Measurements from ENCODE around the gene CACNG5. TPM values are rescaled to one million over a fixed set of nuclear protein-coding genes. Genes with fewer than 3 reads are reported as not detected.

The CACNG5 gene
- polyA plus RNA-seq, 4 donors: 0.06 TPM; not detected in 3

DNA sequence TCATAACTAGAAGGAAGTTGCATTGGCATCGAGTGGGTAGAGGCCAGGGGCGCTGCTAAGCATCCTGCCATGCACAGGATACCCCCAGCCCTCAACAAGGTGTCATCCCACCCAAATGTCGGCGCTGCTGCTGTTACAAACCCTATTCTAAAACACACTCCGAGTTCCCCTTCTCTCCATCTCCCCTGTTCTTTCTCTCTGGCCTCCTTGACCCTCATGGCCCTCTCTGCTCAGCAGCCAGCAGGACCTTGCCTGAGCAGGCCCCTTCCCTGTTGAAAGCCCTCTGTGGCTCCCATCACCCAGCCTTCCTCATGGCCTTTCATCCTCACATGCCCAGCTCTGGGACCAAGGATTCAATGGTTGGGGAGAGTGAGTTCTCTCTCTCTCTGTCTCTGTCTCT is 22.3 kb upstream of the CACNG5 start:
- H3K4me1 ChIP-seq (ENCODE audit: control insufficient read depth in 3 of 3, insufficient read depth in 2 of 3, low read depth in 1 of 3, low read length in 2 of 3): no peaks in the 10 kb centered on the region
- no peaks in the 10 kb centered on the region for H3K9me3 ChIP-seq (ENCODE audit: control insufficient read depth in 2 of 2, insufficient read depth in 1 of 2, low read depth in 1 of 2, low read length in 1 of 2)
- FAIRE-seq (no peak), DNase-seq (no peak)
- H3K27me3 ChIP-seq (ENCODE audit: control insufficient read depth in 3 of 3, insufficient read depth in 3 of 3, low read length in 3 of 3): no peaks in the 10 kb centered on the region
- 88 to 89% (median 89%) methylated on average over 5 of the region's 5 CpGs for WGBS, 3 donors
- H3K27ac ChIP-seq (ENCODE audit: low read depth in 1 of 3, low read length in 2 of 3): no peak overlapping the region
- H3K36me3 ChIP-seq (ENCODE audit: control insufficient read depth in 3 of 3, insufficient read depth in 2 of 3, low read depth in 1 of 3, low read length in 3 of 3): no peaks in the 10 kb centered on the region
- H3K4me3 ChIP-seq (ENCODE audit: low read depth in 1 of 3, low read length in 3 of 3): no peak overlapping the region

DNA sequence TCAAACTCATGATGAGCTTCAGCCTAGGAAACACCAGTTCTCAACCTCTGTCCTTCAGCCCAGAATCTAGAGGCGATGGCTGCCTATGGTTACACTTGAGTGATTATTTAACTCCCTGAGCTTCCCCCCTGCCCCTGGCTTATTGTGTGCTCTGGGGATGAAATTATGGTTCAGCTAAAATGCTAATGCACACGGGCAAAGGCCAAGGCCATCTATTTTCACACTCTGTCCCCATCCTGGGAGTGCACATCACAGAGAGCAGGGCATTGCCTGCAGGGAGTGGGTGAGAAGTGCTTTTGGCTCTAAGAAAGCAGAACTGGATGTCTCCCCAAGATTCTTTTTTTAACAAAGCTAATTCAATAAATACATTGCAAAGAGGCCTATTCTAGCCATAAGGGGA is 21.6 kb upstream of the CACNG5 start:
- H3K27me3 ChIP-seq (ENCODE audit: control insufficient read depth in 3 of 3, insufficient read depth in 3 of 3, low read length in 3 of 3): peaks cover 0 to 1% (median 0%) of the 10 kb centered on the region in 3 donors
- H3K9me3 ChIP-seq (ENCODE audit: control insufficient read depth in 2 of 2, insufficient read depth in 1 of 2, low read depth in 1 of 2, low read length in 1 of 2): peaks cover 0 to 3% of the 10 kb centered on the region in 2 donors
- no peak for DNase-seq
- no peaks in the 10 kb centered on the region for H3K4me1 ChIP-seq (ENCODE audit: control insufficient read depth in 3 of 3, insufficient read depth in 2 of 3, low read depth in 1 of 3, low read length in 2 of 3)
- H3K27ac ChIP-seq (ENCODE audit: low read depth in 1 of 3, low read length in 2 of 3): no peak overlapping the region
- FAIRE-seq: no peak
- WGBS, 3 donors: 28 to 49% (median 48%) methylated on average over 2 of the region's 2 CpGs
- no peaks in the 10 kb centered on the region for H3K36me3 ChIP-seq (ENCODE audit: control insufficient read depth in 3 of 3, insufficient read depth in 2 of 3, low read depth in 1 of 3, low read length in 3 of 3)
- no peak overlapping the region for H3K4me3 ChIP-seq (ENCODE audit: low read depth in 1 of 3, low read length in 3 of 3)

- Histone ChIP-seq H3K36me3 (ENCODE audit: control insufficient read depth in 3 of 3, insufficient read depth in 2 of 3, low read depth in 1 of 3, low read length in 3 of 3) (no peaks in the 10 kb centered on the region), H3K27ac (ENCODE audit: low read depth in 1 of 3, low read length in 2 of 3) (no peak overlapping the region), H3K4me1 (ENCODE audit: control insufficient read depth in 3 of 3, insufficient read depth in 2 of 3, low read depth in 1 of 3, low read length in 2 of 3) (no peaks in the 10 kb centered on the region), H3K27me3 (ENCODE audit: control insufficient read depth in 3 of 3, insufficient read depth in 3 of 3, low read length in 3 of 3) (peaks cover 0 to 3% (median 0%) of the 10 kb centered on the region in 3 donors), H3K4me3 (ENCODE audit: low read depth in 1 of 3, low read length in 3 of 3) (no peak overlapping the region), H3K9me3 (ENCODE audit: control insufficient read depth in 2 of 2, insufficient read depth in 1 of 2, low read depth in 1 of 2, low read length in 1 of 2) (peaks cover 0 to 5% of the 10 kb centered on the region in 2 donors)
- no peak for FAIRE-seq
- WGBS, 3 donors: 90 to 96% (median 93%) methylated on average over 6 of the region's 6 CpGs
- no peak for DNase-seq
Measured at GRCh38 chr17:66814026-66814425, 20.9 kb upstream of the CACNG5 start.

DNA sequence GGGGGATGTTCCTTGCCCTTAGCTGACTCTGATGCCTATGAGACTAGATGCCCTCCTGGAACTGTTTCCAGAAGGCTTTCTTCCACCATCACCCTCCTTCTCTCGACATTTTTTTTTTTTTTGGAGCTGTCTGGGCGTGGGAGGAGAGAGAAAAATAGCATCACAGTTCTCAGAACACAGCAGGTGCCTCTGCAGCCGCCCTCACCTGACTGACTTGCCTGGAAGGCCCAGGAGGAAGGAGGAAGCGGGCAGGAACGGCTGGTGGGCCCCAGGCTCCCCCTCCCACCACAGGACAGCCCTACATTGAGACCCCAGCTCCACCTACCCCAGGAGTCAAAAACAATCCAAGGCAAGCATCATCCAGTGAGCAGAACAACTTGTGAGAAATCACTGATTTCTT is 20.3 kb upstream of the CACNG5 start:
- Histone ChIP-seq H3K27ac (ENCODE audit: low read depth in 1 of 3, low read length in 2 of 3) (no peak overlapping the region), H3K9me3 (ENCODE audit: control insufficient read depth in 2 of 2, insufficient read depth in 1 of 2, low read depth in 1 of 2, low read length in 1 of 2) (peaks cover 0 to 5% of the 10 kb centered on the region in 2 donors), H3K4me3 (ENCODE audit: low read depth in 1 of 3, low read length in 3 of 3) (no peak overlapping the region), H3K27me3 (ENCODE audit: control insufficient read depth in 3 of 3, insufficient read depth in 3 of 3, low read length in 3 of 3) (peaks cover 0 to 3% (median 0%) of the 10 kb centered on the region in 3 donors), H3K4me1 (ENCODE audit: control insufficient read depth in 3 of 3, insufficient read depth in 2 of 3, low read depth in 1 of 3, low read length in 2 of 3) (no peaks in the 10 kb centered on the region), H3K36me3 (ENCODE audit: control insufficient read depth in 3 of 3, insufficient read depth in 2 of 3, low read depth in 1 of 3, low read length in 3 of 3) (no peaks in the 10 kb centered on the region)
- DNase-seq: no peak
- no peak for FAIRE-seq
- 33 to 43% (median 40%) methylated on average over 5 of the region's 5 CpGs for WGBS, 3 donors

GRCh38 chr17:66817750-66818149 is 17.2 kb upstream of the CACNG5 start:
- WGBS, 3 donors: 92 to 100% (median 95%) methylated on average over 1 of the region's 1 CpG
- H3K4me1 ChIP-seq (ENCODE audit: control insufficient read depth in 3 of 3, insufficient read depth in 2 of 3, low read depth in 1 of 3, low read length in 2 of 3): no peaks in the 10 kb centered on the region
- H3K9me3 ChIP-seq (ENCODE audit: control insufficient read depth in 2 of 2, insufficient read depth in 1 of 2, low read depth in 1 of 2, low read length in 1 of 2): peaks cover 0 to 5% of the 10 kb centered on the region in 2 donors
- no peak overlapping the region for H3K27ac ChIP-seq (ENCODE audit: low read depth in 1 of 3, low read length in 2 of 3)
- FAIRE-seq (no peak), DNase-seq (no peak)
- H3K27me3 ChIP-seq (ENCODE audit: control insufficient read depth in 3 of 3, insufficient read depth in 3 of 3, low read length in 3 of 3): peaks cover 0 to 3% (median 0%) of the 10 kb centered on the region in 3 donors
- no peak overlapping the region for H3K4me3 ChIP-seq (ENCODE audit: low read depth in 1 of 3, low read length in 3 of 3)
- no peaks in the 10 kb centered on the region for H3K36me3 ChIP-seq (ENCODE audit: control insufficient read depth in 3 of 3, insufficient read depth in 2 of 3, low read depth in 1 of 3, low read length in 3 of 3)

GRCh38 chr17:66819466-66819865 is 15.5 kb upstream of the CACNG5 start:
- H3K27me3 ChIP-seq (ENCODE audit: control insufficient read depth in 3 of 3, insufficient read depth in 3 of 3, low read length in 3 of 3): peaks cover 0 to 3% (median 0%) of the 10 kb centered on the region in 3 donors
- 84 to 95% (median 87%) methylated on average over 6 of the region's 6 CpGs for WGBS, 3 donors
- FAIRE-seq (no peak), DNase-seq (no peak)
- no peaks in the 10 kb centered on the region for H3K36me3 ChIP-seq (ENCODE audit: control insufficient read depth in 3 of 3, insufficient read depth in 2 of 3, low read depth in 1 of 3, low read length in 3 of 3)
- H3K4me3 ChIP-seq (ENCODE audit: low read depth in 1 of 3, low read length in 3 of 3): no peak overlapping the region
- H3K4me1 ChIP-seq (ENCODE audit: control insufficient read depth in 3 of 3, insufficient read depth in 2 of 3, low read depth in 1 of 3, low read length in 2 of 3): no peaks in the 10 kb centered on the region
- no peak overlapping the region for H3K27ac ChIP-seq (ENCODE audit: low read depth in 1 of 3, low read length in 2 of 3)
- H3K9me3 ChIP-seq (ENCODE audit: control insufficient read depth in 2 of 2, insufficient read depth in 1 of 2, low read depth in 1 of 2, low read length in 1 of 2): peaks cover 0 to 5% of the 10 kb centered on the region in 2 donors

DNA sequence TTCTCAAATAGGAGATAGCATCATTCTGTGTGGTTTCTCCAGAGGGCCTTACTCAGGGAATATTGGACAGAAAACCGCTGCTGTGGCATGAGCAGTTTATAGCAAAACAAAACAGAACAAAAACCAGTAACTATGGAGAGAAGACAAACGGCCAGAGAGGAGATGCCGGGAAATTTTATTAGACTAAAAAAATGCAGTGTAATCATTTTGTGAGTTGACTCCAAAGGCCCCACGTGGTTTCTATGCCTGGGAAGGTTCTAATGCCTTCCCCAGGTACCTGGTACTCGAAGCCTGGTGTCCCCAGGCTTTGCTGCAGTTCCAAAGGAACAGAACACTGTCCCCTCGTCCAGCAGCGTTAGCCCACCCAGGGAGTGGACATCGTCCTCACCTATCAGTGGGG is 12.9 kb upstream of the CACNG5 start:
- Histone ChIP-seq H3K4me1 (ENCODE audit: control insufficient read depth in 3 of 3, insufficient read depth in 2 of 3, low read depth in 1 of 3, low read length in 2 of 3) (no peaks in the 10 kb centered on the region), H3K36me3 (ENCODE audit: control insufficient read depth in 3 of 3, insufficient read depth in 2 of 3, low read depth in 1 of 3, low read length in 3 of 3) (no peaks in the 10 kb centered on the region), H3K4me3 (ENCODE audit: low read depth in 1 of 3, low read length in 3 of 3) (no peak overlapping the region), H3K27me3 (ENCODE audit: control insufficient read depth in 3 of 3, insufficient read depth in 3 of 3, low read length in 3 of 3) (peaks cover 0 to 3% (median 0%) of the 10 kb centered on the region in 3 donors), H3K9me3 (ENCODE audit: control insufficient read depth in 2 of 2, insufficient read depth in 1 of 2, low read depth in 1 of 2, low read length in 1 of 2) (peaks cover 0 to 5% of the 10 kb centered on the region in 2 donors), H3K27ac (ENCODE audit: low read depth in 1 of 3, low read length in 2 of 3) (no peak overlapping the region)
- DNase-seq (no peak), FAIRE-seq (no peak)
- 60 to 76% (median 64%) methylated on average over 8 of the region's 8 CpGs for WGBS, 3 donors

GRCh38 chr17:66826856-66827255 is 8.1 kb upstream of the CACNG5 start:
- peaks cover 0 to 2% (median 0%) of the 10 kb centered on the region in 3 donors for H3K27me3 ChIP-seq (ENCODE audit: control insufficient read depth in 3 of 3, insufficient read depth in 3 of 3, low read length in 3 of 3)
- no peak for DNase-seq
- WGBS, 3 donors: 75 to 84% (median 79%) methylated on average over 6 of the region's 6 CpGs
- no peaks in the 10 kb centered on the region for H3K36me3 ChIP-seq (ENCODE audit: control insufficient read depth in 3 of 3, insufficient read depth in 2 of 3, low read depth in 1 of 3, low read length in 3 of 3)
- no peak overlapping the region for H3K4me3 ChIP-seq (ENCODE audit: low read depth in 1 of 3, low read length in 3 of 3)
- H3K4me1 ChIP-seq (ENCODE audit: control insufficient read depth in 3 of 3, insufficient read depth in 2 of 3, low read depth in 1 of 3, low read length in 2 of 3): no peaks in the 10 kb centered on the region
- no peaks in the 10 kb centered on the region for H3K9me3 ChIP-seq (ENCODE audit: control insufficient read depth in 2 of 2, insufficient read depth in 1 of 2, low read depth in 1 of 2, low read length in 1 of 2)
- H3K27ac ChIP-seq (ENCODE audit: low read depth in 1 of 3, low read length in 2 of 3): no peak overlapping the region
- FAIRE-seq: no peak

- Histone ChIP-seq H3K36me3 (ENCODE audit: control insufficient read depth in 3 of 3, insufficient read depth in 2 of 3, low read depth in 1 of 3, low read length in 3 of 3) (no peaks in the 10 kb centered on the region), H3K9me3 (ENCODE audit: control insufficient read depth in 2 of 2, insufficient read depth in 1 of 2, low read depth in 1 of 2, low read length in 1 of 2) (no peaks in the 10 kb centered on the region), H3K27me3 (ENCODE audit: control insufficient read depth in 3 of 3, insufficient read depth in 3 of 3, low read length in 3 of 3) (peaks cover 0 to 13% (median 9%) of the 10 kb centered on the region in 3 donors), H3K4me1 (ENCODE audit: control insufficient read depth in 3 of 3, insufficient read depth in 2 of 3, low read depth in 1 of 3, low read length in 2 of 3) (no peaks in the 10 kb centered on the region), H3K27ac (ENCODE audit: low read depth in 1 of 3, low read length in 2 of 3) (no peak overlapping the region), H3K4me3 (ENCODE audit: low read depth in 1 of 3, low read length in 3 of 3) (no peak overlapping the region)
- WGBS, 3 donors: 6 to 9% (median 6%) methylated on average over 18 of the region's 18 CpGs
- FAIRE-seq: no peak
- peak; percentile 20 to 78 for DNase-seq
Measured at GRCh38 chr17:66829386-66829864, 5.5 kb upstream of the CACNG5 start.
